Tongue (tissue), 2 donors: ENCODE results near the gene UFC1. TPM values are rescaled to one million over a fixed set of nuclear protein-coding genes. Genes with fewer than 3 reads are reported as not detected.

Experiments used
- DNase-seq: peaks from one replicate; pipeline ENCODE4 v3.0.0-alpha.2; 2015
- total RNA-seq: library from RNA; depleted of rRNA; stranded (reverse); fragments of >200 nt; gene quantifications from one replicate; pipeline ENCODE4 v1.2.3, GENCODE V29; 2014

The UFC1 gene
- total RNA-seq, 1 donor from 2014 or later, result 109 TPM

GRCh38 chr1:161133220-161133740, 20.5 kb upstream of the UFC1 start:
- DNase-seq, result no peak

DNA sequence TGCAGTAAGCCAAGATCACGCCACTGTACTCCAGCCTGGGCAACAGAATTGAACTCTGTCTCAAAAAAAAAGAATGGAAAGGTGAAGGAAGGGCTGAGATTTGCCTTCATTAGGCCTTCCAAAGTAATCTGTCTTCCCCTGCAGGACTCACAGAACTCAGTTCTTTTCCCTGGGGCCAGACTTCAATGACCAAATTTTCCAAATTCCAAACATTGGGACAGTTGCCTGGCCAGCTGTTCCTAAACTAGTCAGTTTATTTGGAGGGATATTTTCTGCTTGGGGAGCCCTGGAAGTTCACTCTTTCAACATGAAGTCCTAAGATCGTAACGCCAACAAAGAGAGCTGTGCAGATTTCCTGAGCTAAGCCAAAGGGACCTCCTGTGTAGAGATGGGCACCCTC, 15.9 kb upstream of the UFC1 start:
- DNase-seq, result peak; percentile 30

- DNase-seq, result no peak
These were observed 15.3 kb upstream of the UFC1 start for GRCh38 chr1:161138431-161138830.

DNA sequence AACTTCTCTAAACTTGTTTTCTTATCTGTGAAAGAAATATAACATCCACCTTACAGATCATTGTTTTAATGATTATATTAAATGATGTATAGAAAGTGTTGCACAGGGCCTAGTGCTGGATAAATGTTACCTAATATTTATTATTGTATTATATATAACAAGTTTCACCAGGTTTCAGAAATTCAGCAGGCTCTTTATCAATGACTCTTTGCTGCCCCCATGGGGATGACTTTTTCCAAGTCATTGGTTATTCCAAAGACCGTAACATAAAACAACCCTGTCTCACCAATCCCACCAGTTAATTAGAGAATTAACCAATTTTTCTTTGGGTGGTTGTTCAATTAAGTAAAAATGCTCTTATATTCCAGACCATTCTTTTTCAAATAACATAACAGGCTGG, 14.0 kb upstream of the UFC1 start:
- peak; percentile 72 for DNase-seq

DNA sequence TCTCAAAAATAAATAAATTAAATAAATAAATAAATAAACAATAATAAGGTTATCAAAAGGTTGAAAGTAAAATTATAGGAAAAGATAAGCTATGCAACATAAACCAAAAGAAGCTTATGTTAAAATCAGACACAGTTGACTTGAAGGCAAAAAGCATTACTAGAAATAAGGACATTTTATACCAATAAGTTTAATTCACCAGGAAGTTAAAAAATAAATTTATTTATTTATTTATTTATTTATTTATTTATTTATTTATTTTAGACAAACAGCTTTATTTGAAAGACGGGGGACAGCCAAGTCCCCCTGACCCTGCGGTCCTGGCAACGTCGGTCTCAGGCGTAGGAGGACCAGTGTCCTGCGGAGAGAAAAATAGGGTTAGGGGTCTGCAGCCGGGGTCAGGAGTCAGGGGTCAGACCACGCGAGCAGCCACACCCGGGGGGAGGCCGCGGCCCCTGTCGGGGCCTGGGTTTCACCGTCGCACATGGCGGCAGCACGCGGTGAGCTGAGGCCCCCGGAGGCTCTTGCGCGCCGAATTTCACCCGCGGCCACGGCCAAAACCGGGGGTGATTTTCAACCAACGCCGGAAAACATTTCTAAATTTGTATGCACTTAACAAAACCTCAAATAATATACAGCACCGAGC, 12.9 kb upstream of the UFC1 start:
- DNase-seq, result no peak

DNA sequence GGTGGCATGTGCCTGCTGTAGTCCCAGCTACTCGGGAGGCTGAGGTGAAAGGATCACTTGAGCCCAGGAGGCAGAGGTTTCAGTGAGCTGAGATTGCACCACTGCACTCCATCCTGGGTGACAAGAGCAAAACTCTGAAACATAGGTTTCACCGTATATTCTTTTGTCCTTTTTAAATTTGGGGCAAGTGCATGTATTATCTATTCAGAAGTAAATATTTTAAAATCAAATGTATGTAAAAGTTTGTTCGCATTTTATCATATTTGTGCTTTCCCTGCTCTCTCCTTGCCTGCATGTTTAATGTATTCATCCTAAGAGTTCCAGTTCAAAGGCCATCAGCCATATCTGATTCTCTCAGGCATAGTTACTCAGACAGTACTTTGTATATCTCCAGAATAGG, 7.9 kb upstream of the UFC1 start:
- no peak for DNase-seq

DNA sequence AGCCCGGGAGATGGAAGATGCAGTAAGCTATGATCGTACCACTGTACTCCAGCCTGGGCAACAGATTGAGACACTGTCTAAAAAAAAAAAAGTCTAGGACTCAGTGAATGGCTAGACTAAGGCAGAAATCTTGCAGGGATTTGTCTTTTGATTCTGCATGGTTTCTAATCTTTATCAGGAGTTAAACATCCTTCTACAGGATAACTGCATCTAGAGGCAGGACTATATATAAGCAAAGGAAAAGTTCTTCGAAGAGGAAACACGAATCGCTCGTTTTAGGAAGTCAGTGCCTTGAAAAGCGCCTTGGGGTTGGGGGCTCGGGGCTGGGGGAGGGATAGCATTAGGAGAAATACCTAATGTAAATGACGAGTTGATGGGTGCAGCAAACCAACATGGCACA, 602 bp upstream of the UFC1 start:
- DNase-seq, result no peak

- no peak for DNase-seq
These were observed 4.1 kb downstream of the UFC1 start for GRCh38 chr1:161157867-161158266.

DNA sequence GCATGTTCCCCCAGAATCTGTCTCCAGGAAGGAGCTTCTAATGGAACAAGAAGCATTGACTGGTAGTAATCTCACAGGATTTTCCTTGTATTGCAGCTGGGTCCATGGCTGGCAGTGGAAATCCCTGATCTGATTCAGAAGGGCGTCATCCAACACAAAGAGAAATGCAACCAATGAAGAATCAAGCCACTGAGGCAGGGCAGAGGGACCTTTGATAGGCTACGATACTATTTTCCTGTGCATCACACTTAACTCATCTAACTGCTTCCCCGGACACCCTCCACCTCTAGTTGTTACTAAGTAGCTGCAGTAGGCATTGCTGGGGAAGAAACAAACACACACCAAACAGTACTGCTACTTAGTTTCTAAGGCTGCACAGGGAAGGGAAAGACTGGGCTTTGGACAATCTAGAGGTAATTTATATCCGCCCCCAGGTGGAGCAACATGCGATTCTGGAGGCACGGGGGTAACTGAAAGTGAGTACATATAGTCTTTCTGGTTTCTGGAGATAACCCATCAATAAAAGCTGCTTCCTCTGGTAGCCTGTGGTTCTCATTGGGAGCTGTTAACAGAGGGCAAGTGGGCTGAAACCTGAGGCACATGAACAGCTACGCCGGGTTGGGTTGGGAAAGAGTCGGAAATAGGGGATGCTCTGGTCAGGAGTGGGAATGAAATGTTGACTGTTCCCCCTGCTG, 4.7 kb downstream of the UFC1 start:
- no peak for DNase-seq

DNA sequence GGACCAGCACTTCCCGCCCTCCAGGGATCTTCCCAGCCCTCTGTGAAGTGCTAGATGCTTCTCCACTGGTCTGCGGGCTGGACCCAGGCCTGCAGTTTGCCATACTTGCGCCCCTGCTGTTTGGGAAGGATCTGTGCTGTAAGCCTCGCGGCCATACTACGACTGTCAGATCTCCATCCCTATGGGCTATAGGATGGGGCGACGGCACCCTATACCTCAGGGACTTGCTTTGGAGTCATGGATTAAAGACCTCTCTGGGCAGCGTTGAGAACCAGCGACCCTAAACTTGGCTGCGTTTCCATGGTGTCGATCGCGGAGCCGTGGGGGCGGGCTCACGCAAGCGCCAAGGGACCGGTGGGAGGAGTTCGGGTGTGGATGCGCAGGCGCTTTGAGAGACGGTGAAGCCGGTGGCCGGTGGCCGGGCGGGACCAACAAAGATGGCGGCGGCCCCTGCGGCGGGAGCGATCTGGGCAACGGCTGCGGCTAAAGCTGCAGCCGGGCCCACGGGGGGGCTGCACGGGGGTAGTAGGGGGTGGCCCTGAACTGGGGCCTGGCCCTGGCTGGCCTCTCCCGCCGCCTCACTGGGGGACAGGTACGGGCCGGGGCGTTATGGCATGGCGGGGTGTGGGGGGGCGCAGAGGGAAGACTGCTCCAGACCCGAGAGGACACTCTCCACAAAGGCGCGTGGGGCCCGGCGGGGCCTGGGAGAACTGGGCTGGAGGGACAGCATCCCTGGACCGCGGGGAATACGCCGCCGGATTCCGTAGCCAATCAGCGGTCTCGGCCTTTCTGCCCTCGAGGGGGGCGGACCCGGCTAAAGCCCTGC, 5.5 kb downstream of the UFC1 start, which contains the start of gene USP21:
Gene USP21 (plus strand): TSS at position 414 of the 826 bp plus-strand sequence. CDS start 1,141 bp downstream, outside the sequence.
- DNase-seq, result peak; percentile 98

GRCh38 chr1:161159913-161160243, 6.1 kb downstream of the UFC1 start:
- no peak for DNase-seq

DNA sequence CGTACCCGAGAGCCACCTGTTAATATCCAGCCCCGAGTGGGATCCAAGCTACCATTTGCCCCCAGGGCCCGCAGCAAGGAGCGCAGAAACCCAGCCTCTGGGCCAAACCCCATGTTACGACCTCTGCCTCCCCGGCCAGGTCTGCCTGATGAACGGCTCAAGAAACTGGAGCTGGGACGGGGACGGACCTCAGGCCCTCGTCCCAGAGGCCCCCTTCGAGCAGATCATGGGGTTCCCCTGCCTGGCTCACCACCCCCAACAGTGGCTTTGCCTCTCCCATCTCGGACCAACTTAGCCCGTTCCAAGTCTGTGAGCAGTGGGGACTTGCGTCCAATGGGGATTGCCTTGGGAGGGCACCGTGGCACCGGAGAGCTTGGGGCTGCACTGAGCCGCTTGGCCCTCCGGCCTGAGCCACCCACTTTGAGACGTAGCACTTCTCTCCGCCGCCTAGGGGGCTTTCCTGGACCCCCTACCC, 6.9 kb downstream of the UFC1 start:
- no peak for DNase-seq

- no peak for DNase-seq
These were observed 7.9 kb downstream of the UFC1 start for GRCh38 chr1:161161652-161162051.

GRCh38 chr1:161162052-161162451, 8.3 kb downstream of the UFC1 start:
- DNase-seq, result no peak

- no peak for DNase-seq
These were observed 9.0 kb downstream of the UFC1 start for GRCh38 chr1:161162806-161163205.

GRCh38 chr1:161163793-161164192, 10.0 kb downstream of the UFC1 start:
- DNase-seq, result no peak

GRCh38 chr1:161164901-161165610, 11.3 kb downstream of the UFC1 start:
- DNase-seq, result no peak

DNA sequence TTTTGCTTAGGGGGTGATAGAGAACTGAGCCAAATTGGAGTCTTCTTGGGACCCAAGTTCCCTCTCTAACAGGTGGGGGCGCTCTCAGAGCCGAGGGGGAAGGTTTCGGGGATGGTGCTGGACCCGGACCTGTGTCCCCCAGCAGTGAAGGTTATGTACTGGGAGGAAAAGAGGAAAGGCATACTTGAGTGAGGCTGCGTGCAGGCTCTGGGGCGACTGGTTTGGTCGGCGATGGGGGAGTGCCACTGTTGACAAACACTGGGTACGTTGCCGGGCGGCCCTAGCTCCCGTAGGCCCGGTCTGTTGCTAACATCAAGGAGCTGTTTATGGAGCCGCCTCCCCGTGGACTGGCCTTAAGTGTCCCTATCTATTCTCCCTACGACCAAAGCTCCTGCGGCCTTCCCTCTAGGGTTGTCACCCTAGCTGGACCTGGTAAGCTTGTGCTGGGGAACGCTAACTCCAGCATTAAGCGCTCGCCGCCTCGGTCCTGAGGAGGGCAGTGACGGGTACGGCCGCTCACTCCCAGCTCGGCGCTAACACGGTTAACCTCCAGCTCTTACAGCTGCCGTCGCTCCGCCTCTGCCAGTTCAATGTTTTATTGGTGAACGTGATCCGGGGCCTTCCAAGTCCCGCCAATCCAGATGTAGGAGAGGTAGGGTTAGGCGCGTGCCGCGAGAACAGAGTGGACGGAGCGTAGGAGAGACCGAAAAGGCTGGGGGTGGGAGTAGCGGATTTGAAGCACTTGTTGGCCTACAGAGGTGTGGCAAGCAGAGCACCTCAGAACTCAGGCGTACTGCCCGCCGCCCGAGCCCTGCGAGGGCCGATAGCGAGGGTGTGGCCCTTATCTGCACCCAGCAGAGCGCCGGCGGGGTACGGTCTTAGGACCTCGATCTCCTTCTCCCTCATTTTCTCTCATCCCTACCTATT, 12.2 kb downstream of the UFC1 start, which contains the start of gene PPOX:
Gene PPOX (plus strand): TSS at position 685 of the 927 bp plus-strand sequence. CDS start 422 bp downstream, outside the sequence.
- DNase-seq, result peak; percentile 99

- DNase-seq, result no peak
These were observed 13.1 kb downstream of the UFC1 start for GRCh38 chr1:161166669-161167548.

GRCh38 chr1:161168906-161169305, 15.1 kb downstream of the UFC1 start:
- no peak for DNase-seq
